Tibial nerve (tissue), 4 donors: ENCODE data around the gene CST7.

Experiments used
- EP300 ChIP-seq, 2 donors: sonication (generic); formaldehyde crosslinking; IDR thresholded peaks; one replicate each; pipeline ENCODE4 v1.6.1; 2017; ENCODE audit warnings: antibody characterized with exemption in 2 of 2, mild to moderate bottlenecking in 1 of 2
- TF ChIP-seq, protein P1 (sequence below), 5 experiments: fragments of 200-600 bp in 3 of 5; fragments of 450-650 bp in 2 of 5; sonication (generic) in 3 of 5; IDR thresholded peaks; one replicate each; pipeline ENCODE4 v1.5.1; 2016 to 2019; ENCODE audit warnings: antibody characterized with exemption in 5 of 5, mild to moderate bottlenecking in 3 of 5, moderate library complexity in 2 of 5

DNA sequence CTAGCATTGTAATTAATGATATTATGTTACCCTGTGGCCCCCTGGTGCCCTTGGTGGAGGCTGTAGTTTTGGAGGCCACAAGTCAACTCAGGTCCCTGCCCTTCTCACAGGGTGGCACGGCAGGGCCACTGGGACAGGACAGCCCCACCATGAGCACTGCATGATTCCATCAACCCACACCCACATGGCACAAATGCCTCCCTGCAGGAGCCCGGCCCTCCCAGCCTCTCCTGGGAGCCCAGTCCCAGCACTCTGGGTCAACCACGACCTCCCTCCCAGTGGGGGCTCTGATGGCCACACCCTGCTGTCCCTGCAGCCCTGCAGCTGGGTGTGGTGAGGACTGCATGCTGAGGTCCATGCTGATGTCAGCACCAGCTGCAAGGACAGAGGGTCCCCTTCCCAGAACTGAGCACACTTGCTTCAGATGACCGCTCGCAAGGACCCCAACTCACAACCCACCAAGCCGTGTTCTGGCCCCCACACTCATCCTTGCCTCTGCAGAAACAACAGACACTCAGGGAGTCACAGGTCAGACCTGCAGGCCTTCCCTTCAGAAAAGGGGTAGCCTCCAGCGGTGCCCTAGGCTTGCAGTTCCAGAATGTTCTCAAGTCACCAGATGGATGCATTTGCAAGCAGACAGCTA, 15.7 kb upstream of the CST7 start:
- TF ChIP-seq EP300 (IDR thresholded peaks at IDR 0.05): no peak
- TF ChIP-seq, protein P1, sequence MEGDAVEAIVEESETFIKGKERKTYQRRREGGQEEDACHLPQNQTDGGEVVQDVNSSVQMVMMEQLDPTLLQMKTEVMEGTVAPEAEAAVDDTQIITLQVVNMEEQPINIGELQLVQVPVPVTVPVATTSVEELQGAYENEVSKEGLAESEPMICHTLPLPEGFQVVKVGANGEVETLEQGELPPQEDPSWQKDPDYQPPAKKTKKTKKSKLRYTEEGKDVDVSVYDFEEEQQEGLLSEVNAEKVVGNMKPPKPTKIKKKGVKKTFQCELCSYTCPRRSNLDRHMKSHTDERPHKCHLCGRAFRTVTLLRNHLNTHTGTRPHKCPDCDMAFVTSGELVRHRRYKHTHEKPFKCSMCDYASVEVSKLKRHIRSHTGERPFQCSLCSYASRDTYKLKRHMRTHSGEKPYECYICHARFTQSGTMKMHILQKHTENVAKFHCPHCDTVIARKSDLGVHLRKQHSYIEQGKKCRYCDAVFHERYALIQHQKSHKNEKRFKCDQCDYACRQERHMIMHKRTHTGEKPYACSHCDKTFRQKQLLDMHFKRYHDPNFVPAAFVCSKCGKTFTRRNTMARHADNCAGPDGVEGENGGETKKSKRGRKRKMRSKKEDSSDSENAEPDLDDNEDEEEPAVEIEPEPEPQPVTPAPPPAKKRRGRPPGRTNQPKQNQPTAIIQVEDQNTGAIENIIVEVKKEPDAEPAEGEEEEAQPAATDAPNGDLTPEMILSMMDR (IDR thresholded peaks at IDR 0.05): no peak
